MM.1S (cell line): Measurements from ENCODE around the gene VPS16.
A peak's percentile ranks its signal among the peaks of the same experiment; 100 is the strongest.

Experiments
- DNase-seq: peaks from one replicate; pipeline ENCODE4 v3.0.0-alpha.2; 2015
- H2AFZ ChIP-seq: fragments of 300-600 bp; sonication (generic); 2 replicates; pipeline ENCODE4 v1.6.0; 2016; ENCODE audit warnings: antibody characterized with exemption, low read length
- H3F3A ChIP-seq: fragments of 300-600 bp; sonication (generic); 2 replicates; pipeline ENCODE4 v1.6.1; 2016; ENCODE audit warnings: mild to moderate bottlenecking, antibody characterized with exemption, low read length, moderate library complexity, mixed read lengths; ENCODE audit not compliant: insufficient read depth
- H3K27ac ChIP-seq: fragments of 300-600 bp; sonication (generic); 2 replicates; pipeline ENCODE4 v1.5.1; 2016; ENCODE audit warnings: mild to moderate bottlenecking, low read length
- H3K27me3 ChIP-seq: fragments of 300-600 bp; sonication (generic); replicated peaks from 2 replicates; pipeline ENCODE4 v1.6.0; 2016; ENCODE audit warnings: low read length; ENCODE audit not compliant: insufficient read depth
- H3K36me3 ChIP-seq: fragments of 300-600 bp; sonication (generic); replicated peaks from 2 replicates; pipeline ENCODE4 v1.6.1; 2016; ENCODE audit warnings: mild to moderate bottlenecking, low read length, mixed read lengths; ENCODE audit not compliant: insufficient read depth
- H3K4me1 ChIP-seq: fragments of 300-600 bp; sonication (generic); 2 replicates; pipeline ENCODE4 v1.6.1; 2016; ENCODE audit warnings: low read length, mixed read lengths
- H3K4me2 ChIP-seq: fragments of 300-600 bp; sonication (generic); 2 replicates; pipeline ENCODE4 v1.6.0; 2016; ENCODE audit warnings: low read depth, low read length
- H3K4me3 ChIP-seq: fragments of 300-600 bp; sonication (generic); 2 replicates; pipeline ENCODE4 v1.5.1; 2016; ENCODE audit warnings: low read length, mixed read lengths
- H3K79me2 ChIP-seq: fragments of 300-600 bp; sonication (generic); 2 replicates; pipeline ENCODE4 v1.6.1; 2016; ENCODE audit warnings: mixed run types, low read length, mixed read lengths
- H3K9ac ChIP-seq: fragments of 300-600 bp; sonication (generic); 2 replicates; pipeline ENCODE4 v1.6.1; 2016; ENCODE audit warnings: low read length, mixed read lengths
- H3K9me2 ChIP-seq: fragments of 300-600 bp; sonication (generic); replicated peaks from 2 replicates; pipeline ENCODE4 v1.6.1; 2016; ENCODE audit warnings: mild to moderate bottlenecking, low read length, mixed read lengths; ENCODE audit not compliant: insufficient read depth
- H3K9me3 ChIP-seq: fragments of 300-600 bp; sonication (generic); replicated peaks from 2 replicates; pipeline ENCODE4 v1.6.1; 2016; ENCODE audit warnings: mild to moderate bottlenecking, low read length, mixed read lengths; ENCODE audit not compliant: insufficient read depth
- H4K20me1 ChIP-seq: fragments of 300-600 bp; sonication (generic); 2 replicates; pipeline ENCODE4 v1.6.1; 2016; ENCODE audit warnings: mild to moderate bottlenecking, low read length, moderate library complexity, mixed read lengths; ENCODE audit not compliant: insufficient read depth
- EZH2 ChIP-seq: fragments of 300-600 bp; sonication (generic); optimal IDR thresholded peaks from 2 replicates; pipeline ENCODE3; 2017; ENCODE audit warnings: low read depth, mild to moderate bottlenecking, antibody characterized with exemption, low read length, mixed read lengths
- EZH2phosphoT487 ChIP-seq: fragments of 300-600 bp; sonication (generic); IDR thresholded peaks from 2 replicates; pipeline ENCODE4 v1.6.1; 2018; ENCODE audit warnings: antibody characterized with exemption, low read length
- TF ChIP-seq, protein P1 (sequence below): fragments of 300-600 bp; sonication (generic); IDR thresholded peaks from 2 replicates; pipeline ENCODE4 v1.5.1; 2016; ENCODE audit warnings: antibody characterized with exemption, low read length, mixed read lengths

Gene VPS16

DNA sequence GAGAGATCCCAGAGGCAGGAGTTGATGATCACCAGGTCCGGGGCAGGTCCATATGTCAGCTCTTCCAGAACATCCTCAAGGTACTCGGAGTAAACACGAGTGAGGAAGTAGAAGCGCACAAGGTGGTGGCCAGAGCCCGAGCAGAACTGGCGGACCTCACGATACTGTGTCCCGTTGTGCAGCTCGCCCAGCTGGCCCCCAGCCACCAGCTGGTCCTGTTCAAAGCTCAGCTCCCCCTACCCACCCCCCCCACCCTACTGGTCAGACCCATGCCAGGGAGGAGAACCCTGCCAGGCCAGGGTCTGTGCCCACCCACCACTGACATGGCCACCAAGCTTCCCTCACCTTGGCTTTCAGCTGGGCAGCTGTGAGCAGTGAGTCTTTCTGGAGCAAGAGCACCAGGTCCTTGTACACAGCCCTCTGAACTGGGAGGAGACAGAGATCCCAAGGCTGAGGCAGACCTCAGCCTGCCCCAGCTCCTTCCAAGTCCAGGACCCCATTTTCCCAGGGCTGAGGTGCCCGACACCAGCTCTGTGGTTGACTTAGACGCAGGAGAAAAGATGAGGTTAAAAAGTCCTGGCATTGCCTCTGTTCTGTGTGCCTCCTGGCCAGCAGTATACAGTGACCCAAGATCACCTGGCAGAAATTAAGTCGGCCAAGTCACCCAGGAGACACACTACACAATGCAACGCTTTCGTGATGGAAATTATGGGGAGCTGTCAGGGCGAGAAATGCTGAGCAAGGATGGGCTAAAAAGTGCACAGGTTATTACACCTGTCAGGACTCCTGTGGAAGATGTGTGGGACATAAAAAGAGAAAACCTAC is 1.5 kb upstream of the VPS16 start:
- no peaks in the 10 kb centered on the region for H3K36me3 ChIP-seq
- H3K27me3 ChIP-seq: no peaks in the 10 kb centered on the region
- TF ChIP-seq EZH2 (no peak), EZH2phosphoT487 (no peak)
- TF ChIP-seq, protein P1, sequence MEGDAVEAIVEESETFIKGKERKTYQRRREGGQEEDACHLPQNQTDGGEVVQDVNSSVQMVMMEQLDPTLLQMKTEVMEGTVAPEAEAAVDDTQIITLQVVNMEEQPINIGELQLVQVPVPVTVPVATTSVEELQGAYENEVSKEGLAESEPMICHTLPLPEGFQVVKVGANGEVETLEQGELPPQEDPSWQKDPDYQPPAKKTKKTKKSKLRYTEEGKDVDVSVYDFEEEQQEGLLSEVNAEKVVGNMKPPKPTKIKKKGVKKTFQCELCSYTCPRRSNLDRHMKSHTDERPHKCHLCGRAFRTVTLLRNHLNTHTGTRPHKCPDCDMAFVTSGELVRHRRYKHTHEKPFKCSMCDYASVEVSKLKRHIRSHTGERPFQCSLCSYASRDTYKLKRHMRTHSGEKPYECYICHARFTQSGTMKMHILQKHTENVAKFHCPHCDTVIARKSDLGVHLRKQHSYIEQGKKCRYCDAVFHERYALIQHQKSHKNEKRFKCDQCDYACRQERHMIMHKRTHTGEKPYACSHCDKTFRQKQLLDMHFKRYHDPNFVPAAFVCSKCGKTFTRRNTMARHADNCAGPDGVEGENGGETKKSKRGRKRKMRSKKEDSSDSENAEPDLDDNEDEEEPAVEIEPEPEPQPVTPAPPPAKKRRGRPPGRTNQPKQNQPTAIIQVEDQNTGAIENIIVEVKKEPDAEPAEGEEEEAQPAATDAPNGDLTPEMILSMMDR: no peak
- no peaks in the 10 kb centered on the region for H3K9me2 ChIP-seq
- no peaks in the 10 kb centered on the region for H4K20me1 ChIP-seq
- no peaks in the 10 kb centered on the region for H3F3A ChIP-seq
- H3K9me3 ChIP-seq: no peaks in the 10 kb centered on the region
- H3K4me2 ChIP-seq: peak overlapping the region; percentile 96; the same call in 1 of the 2 replicates
- H2AFZ ChIP-seq: peak overlapping the region; percentile 97; the same call in 1 of the 2 replicates
- no peak overlapping the region for H3K27ac ChIP-seq
- H3K4me3 ChIP-seq: no peak overlapping the region
- H3K79me2 ChIP-seq: peaks cover 10% of the 10 kb centered on the region
- DNase-seq: no peak
- peaks cover 5% of the 10 kb centered on the region; the same call in 1 of the 2 replicates for H3K4me1 ChIP-seq
- H3K9ac ChIP-seq: no peak overlapping the region

GRCh38 chr20:2839732-2840137 is 810 bp upstream of the VPS16 start:
- peak overlapping the region; percentile 97 for H2AFZ ChIP-seq

DNA sequence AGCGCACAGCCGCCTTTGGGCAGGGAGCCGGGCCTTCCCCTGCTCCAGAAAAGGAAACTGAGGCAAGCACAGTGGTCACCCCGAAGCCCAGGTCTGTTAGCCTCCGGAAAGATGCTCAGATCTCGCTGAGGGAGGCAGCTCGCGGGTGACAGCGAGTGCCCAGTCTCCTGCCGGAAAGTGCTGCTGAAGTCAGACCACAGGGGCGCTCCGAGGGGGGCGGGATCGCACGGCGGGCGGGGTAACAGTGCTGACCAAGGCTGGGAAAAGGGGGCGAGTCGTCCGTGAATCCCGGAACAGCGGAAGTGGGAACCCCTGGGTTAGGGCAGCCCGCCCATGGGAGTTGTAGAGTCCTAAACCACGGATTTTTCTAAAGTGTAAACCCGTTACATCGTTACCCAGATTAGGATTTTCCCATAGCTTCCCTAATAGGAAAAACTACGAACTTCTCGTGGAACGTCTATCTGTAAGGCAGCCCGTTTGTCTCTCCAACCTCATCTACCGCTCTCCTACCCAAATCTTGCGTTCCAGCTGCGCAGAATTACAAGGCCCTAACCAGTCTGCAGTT is 504 bp downstream of the VPS16 start:
- peak; percentile 29 for DNase-seq
- Histone ChIP-seq H3K9me3 (no peaks in the 10 kb centered on the region), H3K27ac (no peak overlapping the region), H2AFZ (peak overlapping the region; percentile 92), H4K20me1 (no peaks in the 10 kb centered on the region), H3K4me1 (peaks cover 5% of the 10 kb centered on the region; the same call in 1 of the 2 replicates), H3K27me3 (no peaks in the 10 kb centered on the region), H3K36me3 (no peaks in the 10 kb centered on the region), H3K9me2 (no peaks in the 10 kb centered on the region), H3K4me2 (peak overlapping the region; percentile 67), H3K9ac (peak overlapping the region; percentile 59; the same call in 1 of the 2 replicates), H3K79me2 (peaks cover 10% of the 10 kb centered on the region), H3F3A (no peaks in the 10 kb centered on the region), H3K4me3 (peak overlapping the region; percentile 97)
- TF ChIP-seq, protein P1: no peak
- TF ChIP-seq EZH2: no peak
- TF ChIP-seq EZH2phosphoT487: no peak

More at GRCh38 chr20:2839732-2840137, 810 bp upstream of the VPS16 start:
- Histone ChIP-seq H3K4me2 (peak overlapping the region; percentile 96; the same call in 1 of the 2 replicates), H3K9me3 (no peaks in the 10 kb centered on the region), H3K79me2 (peaks cover 10% of the 10 kb centered on the region), H3K27me3 (no peaks in the 10 kb centered on the region), H3K27ac (no peak overlapping the region), H3K36me3 (no peaks in the 10 kb centered on the region), H3F3A (no peaks in the 10 kb centered on the region), H3K9me2 (no peaks in the 10 kb centered on the region), H3K4me3 (peak overlapping the region; percentile 97), H3K9ac (peak overlapping the region; percentile 94), H3K4me1 (peaks cover 5% of the 10 kb centered on the region; the same call in 1 of the 2 replicates), H4K20me1 (no peaks in the 10 kb centered on the region)
- no peak for DNase-seq
- TF ChIP-seq EZH2phosphoT487: no peak
- TF ChIP-seq EZH2: no peak
- TF ChIP-seq, protein P1: no peak
